ENCODE measurements around the gene EPS8L1.

EPS8L1 gene

GRCh38 chr19:55066107-55066709, 9.5 kb upstream of the EPS8L1 start:
- Histone ChIP-seq H3K27ac (no peak overlapping the region), H3K4me3 (no peak overlapping the region)
- no peak for DNase-seq (ENCODE audit: low spot score)
- TF ChIP-seq CTCF (IDR thresholded peaks at IDR 0.05) = no peak

- TF ChIP-seq CTCF (IDR thresholded peaks at IDR 0.05) = no peak
- Histone ChIP-seq H3K4me3 (no peak overlapping the region), H3K27ac (no peak overlapping the region)
- DNase-seq (ENCODE audit: low spot score) = no peak
Observed at GRCh38 chr19:55067869-55068268, 7.8 kb upstream of the EPS8L1 start.

- no peak for DNase-seq (ENCODE audit: low spot score)
- H3K27ac ChIP-seq = no peak overlapping the region
- peak overlapping the region; percentile 30 for H3K4me3 ChIP-seq
- no peak for TF ChIP-seq CTCF (IDR thresholded peaks at IDR 0.05)
Observed at GRCh38 chr19:55068950-55069864, 6.5 kb upstream of the EPS8L1 start.

- Histone ChIP-seq H3K27ac (no peak overlapping the region), H3K4me3 (no peak overlapping the region)
- no peak for DNase-seq (ENCODE audit: low spot score)
- TF ChIP-seq CTCF (IDR thresholded peaks at IDR 0.05) = no peak
Observed at GRCh38 chr19:55069865-55070197, 5.8 kb upstream of the EPS8L1 start.

- Histone ChIP-seq H3K4me3 (no peak overlapping the region), H3K27ac (no peak overlapping the region)
- TF ChIP-seq CTCF (IDR thresholded peaks at IDR 0.05) = no peak
- no peak for DNase-seq (ENCODE audit: low spot score)
Observed at GRCh38 chr19:55070466-55071128, 5.1 kb upstream of the EPS8L1 start.

- Histone ChIP-seq H3K27ac (no peak overlapping the region), H3K4me3 (no peak overlapping the region)
- no peak for DNase-seq (ENCODE audit: low spot score)
- TF ChIP-seq CTCF (IDR thresholded peaks at IDR 0.05) = no peak
Observed at GRCh38 chr19:55071129-55071502, 4.6 kb upstream of the EPS8L1 start.

Measured in coronary artery (tissue), 2 donors.